ENCODE results near the gene UPB1.

- TF ChIP-seq SP1 (IDR thresholded peaks at IDR 0.05) (no peak), FOXK2 (IDR thresholded peaks at IDR 0.05) (no peak), TARDBP (IDR thresholded peaks at IDR 0.05) (no peak), L3MBTL2 (conservative IDR thresholded peaks at IDR 0.05) (no peak), BHLHE40 (IDR thresholded peaks at IDR 0.05; ENCODE audit: borderline replicate concordance) (no peak), FOXM1 (IDR thresholded peaks at IDR 0.05; ENCODE audit: borderline replicate concordance) (no peak), PKNOX1 (IDR thresholded peaks at IDR 0.05) (no peak)
Measured at GRCh38 chr22:24559471-24559870, 64.3 kb downstream of the UPB1 start.
